Spleen (tissue), 7 donors: Measurements from ENCODE around the gene SPHK2.

Experiments used
- POLR2A ChIP-seq, 3 donors: fragments of 450-650 bp; IDR thresholded peaks; one replicate each; pipeline ENCODE4 v1.5.1; 2017; ENCODE audit warnings: antibody characterized with exemption in 3 of 3, mild to moderate bottlenecking in 1 of 3
- POLR2AphosphoS5 ChIP-seq, 3 donors: sonication (generic); formaldehyde crosslinking; IDR thresholded peaks; one replicate each; pipeline ENCODE4 v1.5.1; 2017; ENCODE audit warnings: antibody characterized with exemption in 3 of 3
- TF ChIP-seq, protein P1 (sequence below), 11 experiments: fragments of 200-600 bp in 7 of 11; fragments of 450-650 bp in 4 of 11; sonication (generic) in 4 of 11; IDR thresholded peaks in 8 of 11; conservative IDR thresholded peaks in 3 of 11; 1 replicate in 7 of 11; 2 replicates in 4 of 11; pipeline versions ENCODE4 v1.4.0 to v1.8.0; 2016 to 2021; ENCODE audit warnings: antibody characterized with exemption in 11 of 11, inconsistent platforms in 4 of 11, mild to moderate bottlenecking in 1 of 11
- donor health status: DM: no; HTN: no; CAD: no; lungs with moderate emphysema.
- donor health status: DM: no; HTN: no; CAD: no.
- donor health status: DM: no; HTN: no; CAD: no.

DNA sequence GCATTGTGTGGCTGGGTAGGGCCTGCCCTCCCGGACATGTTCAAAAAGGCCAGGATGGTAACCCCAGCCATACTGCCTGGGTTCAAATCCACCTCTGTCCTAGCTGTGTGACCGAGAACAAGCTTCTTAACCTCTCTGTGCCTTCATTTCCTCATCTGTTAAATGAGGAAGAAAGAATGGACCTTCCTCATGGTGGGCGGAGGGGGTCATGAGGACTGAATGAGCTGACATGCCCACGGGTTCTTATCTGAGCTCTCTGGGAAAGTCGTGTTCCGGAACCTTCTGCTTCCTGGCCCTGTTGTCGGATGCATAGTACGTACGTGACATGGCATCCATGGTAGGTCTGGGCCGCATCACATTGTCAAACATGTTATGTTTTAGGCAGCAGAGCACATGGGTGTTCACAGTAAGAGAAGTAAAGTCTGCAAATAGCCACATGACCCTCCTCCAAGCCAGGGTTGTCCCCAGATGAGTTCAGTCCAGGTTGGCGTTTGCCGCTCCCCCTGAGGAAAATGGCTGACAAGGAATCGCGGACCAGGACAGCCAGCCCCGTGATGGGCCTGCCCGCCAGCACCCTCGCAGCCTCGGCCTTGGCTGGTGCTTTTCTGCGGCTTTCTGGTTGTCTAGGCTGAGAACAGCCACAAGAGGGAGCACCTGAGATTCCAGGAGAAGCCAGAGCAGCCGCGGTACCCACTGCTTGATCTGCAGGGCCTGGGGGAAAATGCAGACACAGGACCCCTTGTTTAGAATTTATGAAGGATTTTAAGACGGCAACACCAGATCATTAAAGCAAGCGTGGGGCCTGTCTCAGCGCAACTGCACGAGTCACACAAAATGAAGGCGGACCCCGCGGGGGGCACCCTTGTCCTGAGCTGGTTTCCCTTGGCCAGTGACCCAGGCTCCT lies 55.9 kb downstream of the SPHK2 start:
- TF ChIP-seq POLR2AphosphoS5 (IDR thresholded peaks at IDR 0.05) (peak; percentile 53 to 80 (median 72)), POLR2A (IDR thresholded peaks at IDR 0.05) (no peak)
- TF ChIP-seq, protein P1, sequence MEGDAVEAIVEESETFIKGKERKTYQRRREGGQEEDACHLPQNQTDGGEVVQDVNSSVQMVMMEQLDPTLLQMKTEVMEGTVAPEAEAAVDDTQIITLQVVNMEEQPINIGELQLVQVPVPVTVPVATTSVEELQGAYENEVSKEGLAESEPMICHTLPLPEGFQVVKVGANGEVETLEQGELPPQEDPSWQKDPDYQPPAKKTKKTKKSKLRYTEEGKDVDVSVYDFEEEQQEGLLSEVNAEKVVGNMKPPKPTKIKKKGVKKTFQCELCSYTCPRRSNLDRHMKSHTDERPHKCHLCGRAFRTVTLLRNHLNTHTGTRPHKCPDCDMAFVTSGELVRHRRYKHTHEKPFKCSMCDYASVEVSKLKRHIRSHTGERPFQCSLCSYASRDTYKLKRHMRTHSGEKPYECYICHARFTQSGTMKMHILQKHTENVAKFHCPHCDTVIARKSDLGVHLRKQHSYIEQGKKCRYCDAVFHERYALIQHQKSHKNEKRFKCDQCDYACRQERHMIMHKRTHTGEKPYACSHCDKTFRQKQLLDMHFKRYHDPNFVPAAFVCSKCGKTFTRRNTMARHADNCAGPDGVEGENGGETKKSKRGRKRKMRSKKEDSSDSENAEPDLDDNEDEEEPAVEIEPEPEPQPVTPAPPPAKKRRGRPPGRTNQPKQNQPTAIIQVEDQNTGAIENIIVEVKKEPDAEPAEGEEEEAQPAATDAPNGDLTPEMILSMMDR (IDR thresholded peaks at IDR 0.05 in 8 of 11, conservative IDR thresholded peaks at IDR 0.05 in 3 of 11) = peak; percentile 64 to 93 (median 89)
